Stimulated activated naive B cell treated with anti-CD40 and anti-IgM and Interleukin-4, amounts not matched to agents 10 μg/mL and 1 μg/mL and 100 μg/mL, for 72 hours (primary cell): ENCODE results near the gene NAA50.

ENCODE experiments used
- ATAC-seq, 2 donors: fragments of 150-1000 bp; cut with Tn5 transposase; replicated peaks; 2 replicates each; pipeline ENCODE4 v1.10.0; 2021; ENCODE audit warnings: moderate library complexity in 1 of 2
- DNase-seq: peaks from one replicate; pipeline ENCODE4 v3.0.0; 2021
- H3K27ac Mint-ChIP-seq: one replicate; pipeline ENCODE4 v1.8.0; 2022; ENCODE audit warnings: mild to moderate bottlenecking, mixed read lengths
- H3K27me3 Mint-ChIP-seq, 2 donors: one replicate each; pipeline ENCODE4 v1.8.0; 2022; ENCODE audit warnings: mixed read lengths in 2 of 2
- H3K36me3 Mint-ChIP-seq, 2 donors: one replicate each; pipeline ENCODE4 v1.8.0; 2022; ENCODE audit warnings: mixed read lengths in 2 of 2, mild to moderate bottlenecking in 1 of 2
- H3K4me1 Mint-ChIP-seq, 2 donors: one replicate each; pipeline ENCODE4 v1.8.0; 2022; ENCODE audit warnings: mixed read lengths in 2 of 2, mild to moderate bottlenecking in 1 of 2
- H3K4me3 Mint-ChIP-seq, 2 donors: one replicate each; pipeline ENCODE4 v1.8.0; 2022; ENCODE audit warnings: mild to moderate bottlenecking in 2 of 2, mixed read lengths in 2 of 2, moderate library complexity in 1 of 2
- H3K9me3 Mint-ChIP-seq, 2 donors: one replicate each; pipeline ENCODE4 v1.8.0; 2022; ENCODE audit warnings: mixed read lengths in 2 of 2, mild to moderate bottlenecking in 1 of 2

Gene NAA50

DNA sequence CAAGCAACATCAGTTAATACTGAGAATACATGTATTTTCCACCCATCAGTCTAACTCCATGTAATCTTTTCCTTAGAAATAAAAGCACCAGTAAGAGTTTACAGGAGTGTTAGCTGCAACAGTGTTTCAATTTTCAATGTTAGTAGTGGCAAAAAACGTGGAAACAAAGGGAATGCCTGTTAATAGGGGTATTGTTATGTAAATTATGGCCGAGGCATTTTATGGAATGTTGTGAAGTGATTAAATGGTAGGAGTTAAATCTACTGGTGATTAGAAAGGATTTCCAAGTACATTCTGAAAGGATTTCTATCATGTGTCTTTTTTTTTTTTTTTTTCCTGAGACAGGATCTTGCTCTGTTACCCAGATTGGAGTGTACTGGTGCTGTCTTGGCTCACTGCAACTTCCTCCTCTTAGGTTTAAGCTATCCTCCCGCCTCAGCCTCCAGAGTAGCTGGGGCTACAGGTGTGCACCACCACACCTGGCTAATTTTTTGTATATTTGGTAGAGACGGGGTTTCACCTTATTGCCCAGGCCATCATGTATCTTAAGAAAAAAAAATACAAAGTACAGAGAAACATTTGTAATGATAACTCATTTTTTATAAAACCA is 7.4 kb upstream of the NAA50 start:
- DNase-seq = no peak
- Mint-ChIP-seq H3K27me3 (no peaks in the 10 kb centered on the region), H3K27ac (peak overlapping the region; percentile 31), H3K4me3 (no peak overlapping the region), H3K36me3 (peaks cover 3 to 15% of the 10 kb centered on the region in 2 donors), H3K4me1 (peaks cover 14 to 36% of the 10 kb centered on the region in 2 donors), H3K9me3 (peaks cover 2 to 5% of the 10 kb centered on the region in 2 donors)
- no peak for ATAC-seq

DNA sequence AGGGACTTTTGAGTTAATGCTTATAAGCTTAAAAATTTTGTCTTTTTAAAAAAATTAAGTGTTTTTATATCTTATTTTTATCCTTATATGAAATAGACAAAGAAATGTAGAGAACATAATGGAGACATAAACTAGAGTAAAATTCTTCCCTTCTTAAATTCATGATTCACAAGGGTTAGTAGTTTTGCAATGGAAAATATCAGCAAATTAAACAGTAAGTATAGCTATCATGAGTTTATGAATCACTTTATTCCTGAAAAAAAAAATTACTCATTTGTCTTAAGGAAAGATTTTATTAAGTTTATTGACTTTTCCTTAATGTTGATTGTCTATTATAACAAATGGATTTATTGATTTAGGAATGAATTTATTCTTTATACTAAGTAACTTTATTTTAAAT is 5.1 kb upstream of the NAA50 start:
- H3K27me3 Mint-ChIP-seq = no peaks in the 10 kb centered on the region
- peaks cover 16 to 45% of the 10 kb centered on the region in 2 donors for H3K4me1 Mint-ChIP-seq
- ATAC-seq (no peak), DNase-seq (no peak)
- H3K27ac Mint-ChIP-seq = no peak overlapping the region
- no peaks in the 10 kb centered on the region for H3K9me3 Mint-ChIP-seq
- H3K36me3 Mint-ChIP-seq = peaks cover 0 to 11% of the 10 kb centered on the region in 2 donors
- H3K4me3 Mint-ChIP-seq = no peak overlapping the region

DNA sequence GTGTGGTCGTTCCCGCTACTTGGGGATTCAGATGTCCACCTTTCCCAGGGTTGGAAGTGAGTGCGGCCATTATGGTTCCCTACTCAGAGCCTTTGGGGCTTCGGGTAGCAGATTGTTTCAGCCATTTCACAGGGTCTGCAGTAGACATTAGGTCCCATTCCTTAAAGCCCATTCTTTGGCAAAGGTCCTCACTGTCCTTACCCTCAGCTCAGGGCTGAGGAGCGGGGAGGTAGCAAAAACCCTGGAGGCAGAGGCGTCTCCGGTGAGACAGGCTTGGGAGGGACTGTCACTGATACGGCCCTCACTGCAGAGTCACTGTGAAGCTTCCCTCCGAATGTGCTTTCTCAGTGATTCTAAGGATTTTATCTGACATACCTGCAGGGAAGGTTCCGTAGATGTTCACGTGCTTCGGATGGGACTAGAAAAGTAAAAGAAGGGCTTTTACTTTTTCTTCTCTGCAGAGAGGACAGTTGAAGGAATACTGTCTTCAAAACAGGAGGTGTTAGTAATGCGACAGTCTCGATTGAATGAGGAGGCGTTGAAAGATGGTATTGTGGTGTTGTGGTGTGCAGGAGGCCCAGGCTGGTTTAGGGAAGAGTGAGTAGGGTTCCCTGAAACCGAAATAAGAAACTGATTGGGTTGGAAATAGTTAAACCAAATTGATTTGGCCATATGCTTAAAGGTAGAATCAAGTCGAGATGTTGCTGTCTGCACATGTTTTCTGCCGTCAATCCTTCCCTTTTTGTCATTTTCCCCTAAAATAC is 1.4 kb upstream of the NAA50 start:
- DNase-seq = peak; percentile 6
- Mint-ChIP-seq H3K9me3 (no peaks in the 10 kb centered on the region), H3K36me3 (peaks cover 4 to 9% of the 10 kb centered on the region in 2 donors), H3K27me3 (no peaks in the 10 kb centered on the region), H3K27ac (peak overlapping the region; percentile 100), H3K4me3 (peak overlapping the region; percentile 88 to 93), H3K4me1 (peaks cover 23 to 58% of the 10 kb centered on the region in 2 donors)
- ATAC-seq = no peak

DNA sequence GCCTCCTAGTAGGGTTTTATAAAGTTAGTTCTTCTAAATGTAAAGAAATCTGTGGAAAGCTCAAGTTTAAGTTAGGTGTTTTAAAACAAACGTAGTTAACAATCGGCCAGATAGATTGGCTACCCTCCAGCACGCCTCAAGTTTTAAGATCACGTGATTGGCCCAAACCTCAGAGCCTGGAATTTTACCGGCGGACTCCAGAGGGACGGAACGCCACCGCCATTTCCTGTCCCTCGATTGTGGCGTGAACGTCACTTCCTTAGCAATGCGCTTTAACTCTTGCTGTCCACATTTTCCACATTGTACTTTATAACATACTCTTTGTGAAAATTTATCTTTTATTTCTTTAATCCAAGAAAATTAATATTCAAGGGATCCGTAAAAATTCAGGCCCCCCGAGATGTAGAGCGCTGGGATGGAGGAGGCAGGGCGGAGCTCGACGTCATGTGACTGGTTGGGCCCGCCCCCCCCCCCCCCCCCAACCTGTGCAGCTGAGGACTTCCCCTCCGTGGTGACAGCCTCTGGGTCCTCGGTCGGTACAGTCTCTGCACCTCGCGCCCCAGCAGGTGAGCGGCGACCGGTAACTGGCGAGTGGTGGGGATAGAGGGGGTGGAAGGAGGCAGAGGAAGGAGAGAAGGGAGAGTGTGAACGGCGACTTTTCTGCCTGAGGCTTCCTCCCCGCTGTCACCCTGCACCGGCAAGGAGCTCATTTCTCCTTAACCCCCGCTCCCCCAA is 666 bp upstream of the NAA50 start, which contains the start of gene ATP6V1A:
ATP6V1A (plus strand) TSS at position 488 of the 735 bp plus-strand sequence. CDS start 31,719 bp downstream, outside the sequence.
- peaks cover 4 to 9% of the 10 kb centered on the region in 2 donors for H3K36me3 Mint-ChIP-seq

DNA sequence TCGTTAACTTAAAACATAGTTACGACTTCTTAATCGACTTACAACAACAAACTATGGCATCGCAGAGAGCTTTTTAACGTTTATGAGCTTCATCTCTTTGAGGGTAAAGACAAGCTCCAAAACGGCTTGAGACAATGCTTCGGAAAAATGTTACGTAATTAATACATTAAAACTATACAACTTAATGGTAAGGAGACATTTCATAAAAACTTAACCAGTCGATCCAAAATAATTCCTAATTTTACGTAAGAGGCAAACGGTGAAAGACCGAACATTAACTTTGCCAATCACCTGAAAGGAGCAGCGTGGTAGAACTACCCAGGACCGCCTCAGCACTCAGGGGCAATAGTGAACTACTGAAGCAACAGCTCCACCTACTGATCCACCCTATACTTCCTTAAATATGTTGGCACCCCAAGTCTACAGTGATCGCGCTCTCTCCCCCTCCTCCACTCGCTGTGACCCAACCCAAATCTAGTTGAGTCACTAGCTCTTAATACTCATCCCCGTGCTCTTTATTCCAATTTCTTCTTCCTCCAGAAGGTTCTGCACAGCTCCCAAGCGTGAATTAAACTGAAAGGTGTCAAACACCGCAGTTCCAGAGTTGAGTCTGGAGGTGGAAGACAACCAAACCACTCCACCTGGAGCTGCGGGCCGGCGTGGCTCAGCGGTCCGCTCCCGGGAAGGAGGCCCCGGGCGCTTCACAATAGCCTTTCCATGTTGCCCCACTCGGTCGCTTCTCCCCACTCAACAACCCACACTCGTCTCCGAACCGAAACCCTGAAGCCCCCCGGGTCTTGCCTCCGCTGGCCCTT is 901 bp downstream of the NAA50 start:
- ATAC-seq (peak; percentile 70 to 72), DNase-seq (peak; percentile 69)
- H3K9me3 Mint-ChIP-seq = no peaks in the 10 kb centered on the region
- peak overlapping the region; percentile 88 to 93 for H3K4me3 Mint-ChIP-seq
- H3K4me1 Mint-ChIP-seq = peaks cover 28 to 73% of the 10 kb centered on the region in 2 donors
- no peaks in the 10 kb centered on the region for H3K27me3 Mint-ChIP-seq
- peaks cover 10 to 15% of the 10 kb centered on the region in 2 donors for H3K36me3 Mint-ChIP-seq
- H3K27ac Mint-ChIP-seq = peak overlapping the region; percentile 100

More for the DNA sequence above, 666 bp upstream of the NAA50 start, which contains the start of gene ATP6V1A:
- ATAC-seq (peak; percentile 54 to 65), DNase-seq (peak; percentile 85)
- no peaks in the 10 kb centered on the region for H3K9me3 Mint-ChIP-seq
- peak within 1 kb of the TSS; percentile 88 to 93 for H3K4me3 Mint-ChIP-seq
- H3K27me3 Mint-ChIP-seq = no peaks in the 10 kb centered on the region
- H3K27ac Mint-ChIP-seq = peak within 1 kb of the TSS; percentile 100
- peaks cover 23 to 62% of the 10 kb centered on the region in 2 donors for H3K4me1 Mint-ChIP-seq

DNA sequence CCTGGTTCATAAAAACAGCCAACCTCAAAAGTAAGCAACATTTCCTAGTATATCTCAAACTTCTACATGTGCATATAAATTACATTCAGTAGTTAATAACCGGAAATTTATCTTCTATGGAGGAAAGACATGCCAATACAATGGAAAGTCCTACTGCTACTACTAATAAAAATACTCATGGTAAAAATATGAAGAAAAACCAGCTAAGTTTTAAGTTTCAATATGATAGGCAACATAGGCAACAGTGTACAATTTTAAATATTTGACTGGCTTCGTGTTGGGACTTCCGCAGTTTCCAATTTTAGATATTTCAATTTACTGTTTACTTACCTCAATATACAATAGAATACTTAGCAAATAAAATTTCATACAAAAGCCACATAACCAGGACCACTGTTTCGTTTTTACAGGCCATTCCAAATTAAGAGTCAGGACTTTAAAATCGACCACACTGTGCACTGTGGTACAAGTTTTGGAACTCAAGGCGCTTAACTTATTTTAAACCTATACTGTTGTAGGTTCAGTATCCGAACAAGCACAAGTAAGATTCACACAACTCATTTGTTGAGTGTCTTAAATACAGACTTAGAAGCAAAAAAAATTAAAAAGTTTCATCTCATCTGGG is 2.9 kb downstream of the NAA50 start:
- Mint-ChIP-seq H3K9me3 (no peaks in the 10 kb centered on the region), H3K4me1 (peaks cover 19 to 58% of the 10 kb centered on the region in 2 donors), H3K4me3 (peak overlapping the region; percentile 88 to 93), H3K27ac (no peak overlapping the region), H3K27me3 (no peaks in the 10 kb centered on the region), H3K36me3 (peaks cover 10 to 15% of the 10 kb centered on the region in 2 donors)
- ATAC-seq (no peak), DNase-seq (no peak)

DNA sequence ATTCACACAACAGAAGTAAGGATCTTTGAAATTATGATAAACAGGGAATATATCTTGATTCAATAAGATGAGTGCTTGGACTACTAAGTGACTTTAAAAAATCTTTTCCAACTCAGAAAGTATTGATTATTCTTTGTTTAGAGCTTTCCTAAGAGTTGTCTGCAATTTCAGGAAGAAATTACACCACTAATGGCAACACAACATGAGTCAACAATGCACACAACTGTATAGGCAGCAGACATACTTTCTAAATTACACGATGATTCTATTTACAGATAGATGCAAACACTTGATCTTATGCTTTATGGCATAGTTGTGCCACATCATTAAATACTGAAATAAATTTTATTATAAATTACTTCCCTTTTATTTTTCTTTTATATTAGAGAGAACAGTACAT is 4.4 kb downstream of the NAA50 start:
- ATAC-seq (no peak), DNase-seq (no peak)
- Mint-ChIP-seq H3K27me3 (no peaks in the 10 kb centered on the region), H3K4me1 (peaks cover 21 to 65% of the 10 kb centered on the region in 2 donors), H3K36me3 (peaks cover 10 to 15% of the 10 kb centered on the region in 2 donors), H3K4me3 (no peak overlapping the region), H3K27ac (no peak overlapping the region), H3K9me3 (no peaks in the 10 kb centered on the region)

DNA sequence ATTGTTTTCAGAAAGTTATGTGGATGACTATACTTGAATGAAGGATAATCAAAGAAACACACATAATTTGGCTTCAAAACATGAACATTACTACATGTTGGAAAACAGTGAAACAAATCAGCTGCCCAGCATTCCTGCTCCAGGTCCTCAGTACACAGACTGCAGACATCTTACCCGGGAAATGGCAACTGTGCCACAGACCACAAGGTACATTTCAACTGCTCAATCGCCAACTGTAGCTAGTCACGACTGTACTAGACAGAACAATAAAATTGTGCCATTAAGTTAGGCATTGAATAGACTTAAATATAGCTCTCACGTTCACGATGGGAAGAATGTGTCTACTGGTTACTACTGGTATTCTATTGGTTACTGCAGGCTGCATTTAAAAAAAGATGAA is 5.0 kb downstream of the NAA50 start:
- H3K4me1 Mint-ChIP-seq = peaks cover 22 to 69% of the 10 kb centered on the region in 2 donors
- peaks cover 10 to 15% of the 10 kb centered on the region in 2 donors for H3K36me3 Mint-ChIP-seq
- no peaks in the 10 kb centered on the region for H3K9me3 Mint-ChIP-seq
- DNase-seq (no peak), ATAC-seq (no peak)
- H3K27me3 Mint-ChIP-seq = no peaks in the 10 kb centered on the region
- H3K27ac Mint-ChIP-seq = no peak overlapping the region
- H3K4me3 Mint-ChIP-seq = no peak overlapping the region

DNA sequence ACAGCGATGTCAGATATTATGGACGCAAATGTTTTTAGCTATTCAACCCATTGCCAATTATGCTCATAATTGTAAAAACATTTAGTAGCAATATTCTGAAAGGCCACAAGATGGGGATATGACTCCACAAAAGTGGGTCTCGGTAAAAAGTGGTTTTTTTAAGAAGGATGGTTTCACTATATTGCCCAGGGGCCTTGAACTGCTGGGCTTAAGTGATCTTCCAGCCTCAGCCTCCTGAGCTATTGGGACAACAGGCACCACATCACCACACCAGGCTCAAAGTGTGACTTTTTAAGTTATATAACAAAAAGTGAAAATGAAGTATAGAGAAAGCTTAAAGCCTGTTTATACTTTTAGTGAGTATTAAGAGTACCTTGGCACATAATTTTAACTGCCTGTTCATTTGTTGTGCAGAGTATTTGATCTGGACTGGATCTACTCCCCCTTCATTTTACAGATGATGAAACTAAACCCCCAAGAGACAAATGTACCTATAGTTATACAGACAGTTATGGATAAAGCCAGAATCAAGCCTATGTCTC is 9.4 kb downstream of the NAA50 start:
- Mint-ChIP-seq H3K27ac (peak overlapping the region; percentile 26), H3K4me1 (peaks cover 19 to 47% of the 10 kb centered on the region in 2 donors), H3K4me3 (no peak overlapping the region), H3K9me3 (no peaks in the 10 kb centered on the region), H3K27me3 (no peaks in the 10 kb centered on the region), H3K36me3 (peaks cover 7 to 15% of the 10 kb centered on the region in 2 donors)
- ATAC-seq = peak; percentile 71 to 73
- DNase-seq = no peak

DNA sequence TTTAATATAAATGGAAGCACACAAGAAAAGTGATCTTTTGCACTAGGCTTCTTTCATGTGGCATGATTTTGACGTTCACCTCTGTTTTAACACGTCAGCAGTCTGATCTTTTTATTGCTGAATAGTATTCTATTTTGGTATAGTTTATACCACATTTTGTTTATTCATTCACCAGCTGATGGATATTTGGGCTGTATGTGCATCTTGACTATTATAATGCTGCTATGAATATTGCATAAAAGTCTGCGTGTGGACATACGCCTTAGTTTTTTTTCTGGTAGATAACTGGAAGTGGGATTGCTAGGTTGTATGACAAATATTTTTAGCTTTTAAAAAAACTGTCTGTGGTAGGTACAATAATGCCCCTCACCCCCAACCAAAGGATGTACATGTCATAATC is 14.4 kb downstream of the NAA50 start:
- Mint-ChIP-seq H3K9me3 (no peaks in the 10 kb centered on the region), H3K4me3 (no peak overlapping the region), H3K36me3 (peaks cover 6 to 26% of the 10 kb centered on the region in 2 donors), H3K4me1 (peaks cover 15 to 41% of the 10 kb centered on the region in 2 donors), H3K27ac (peak overlapping the region; percentile 65), H3K27me3 (no peaks in the 10 kb centered on the region)
- DNase-seq (no peak), ATAC-seq (no peak)

DNA sequence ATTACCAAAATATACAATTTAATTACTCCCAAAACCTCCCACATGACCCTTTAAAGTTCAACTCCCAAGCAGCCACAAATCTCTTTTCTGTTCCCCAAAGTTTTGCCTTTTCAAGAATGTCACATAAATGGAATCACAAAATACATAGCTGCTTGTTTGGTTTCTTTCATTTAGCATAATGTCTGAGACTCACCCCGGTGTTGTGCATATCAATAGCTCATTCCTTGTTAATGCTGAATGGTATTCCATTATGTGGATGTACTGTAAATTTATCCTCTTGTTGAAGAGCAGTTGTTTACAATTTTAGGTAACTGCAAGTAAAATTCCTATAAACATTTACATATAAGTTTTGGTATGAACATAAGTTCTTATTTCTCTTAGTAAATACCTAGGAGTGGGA is 15.5 kb downstream of the NAA50 start:
- peaks cover 7 to 29% of the 10 kb centered on the region in 2 donors for H3K36me3 Mint-ChIP-seq
- no peaks in the 10 kb centered on the region for H3K27me3 Mint-ChIP-seq
- no peak for ATAC-seq
- no peak overlapping the region for H3K27ac Mint-ChIP-seq
- DNase-seq = no peak
- H3K4me1 Mint-ChIP-seq = peaks cover 12 to 40% of the 10 kb centered on the region in 2 donors
- no peaks in the 10 kb centered on the region for H3K9me3 Mint-ChIP-seq
- no peak overlapping the region for H3K4me3 Mint-ChIP-seq

DNA sequence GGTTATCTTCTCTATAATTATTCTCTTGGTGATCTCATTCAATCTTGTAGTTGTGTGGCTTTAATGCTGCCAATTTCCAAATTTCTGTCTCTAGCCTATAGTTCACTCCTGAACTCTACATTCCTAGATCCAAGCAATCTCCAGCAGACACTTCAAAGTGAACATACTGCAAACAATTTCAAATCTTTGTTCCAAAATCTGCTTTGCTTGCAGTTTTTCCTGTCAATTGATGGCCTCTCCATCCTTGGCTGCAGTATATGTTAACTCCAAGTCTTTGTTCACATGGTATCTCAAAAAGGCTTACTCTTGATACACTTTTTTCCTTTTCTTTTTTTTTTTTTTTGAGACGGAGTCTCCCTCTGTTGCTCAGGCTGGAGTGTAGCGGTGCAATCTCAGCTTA is 17.4 kb downstream of the NAA50 start:
- Mint-ChIP-seq H3K9me3 (no peaks in the 10 kb centered on the region), H3K4me3 (no peak overlapping the region), H3K27me3 (no peaks in the 10 kb centered on the region), H3K27ac (no peak overlapping the region), H3K36me3 (peaks cover 11 to 33% of the 10 kb centered on the region in 2 donors), H3K4me1 (peaks cover 13 to 40% of the 10 kb centered on the region in 2 donors)
- ATAC-seq (no peak), DNase-seq (no peak)

DNA sequence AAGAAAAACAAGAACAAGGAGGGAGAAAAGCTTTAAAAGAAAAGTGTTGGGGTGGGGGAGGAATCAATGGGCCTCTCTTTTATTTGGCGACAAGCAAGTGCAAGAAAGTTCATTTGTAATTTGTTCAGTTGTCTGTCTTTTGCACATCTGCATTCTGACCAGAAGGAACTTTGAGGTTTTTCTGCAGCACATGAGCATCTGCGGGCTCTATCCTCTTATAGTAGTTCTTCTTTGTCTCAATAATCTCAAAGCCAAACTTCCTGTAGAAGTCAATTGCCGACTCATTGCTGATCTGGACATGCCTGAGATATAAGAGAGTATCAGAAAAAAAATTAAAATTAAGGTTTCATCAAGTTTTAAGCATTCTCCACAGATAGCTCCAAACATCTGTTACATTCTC is 24.4 kb downstream of the NAA50 start:
- no peaks in the 10 kb centered on the region for H3K9me3 Mint-ChIP-seq
- peaks cover 7 to 10% of the 10 kb centered on the region in 2 donors for H3K4me1 Mint-ChIP-seq
- DNase-seq (no peak), ATAC-seq (no peak)
- H3K4me3 Mint-ChIP-seq = no peak overlapping the region
- H3K27ac Mint-ChIP-seq = no peak overlapping the region
- H3K27me3 Mint-ChIP-seq = no peaks in the 10 kb centered on the region
- H3K36me3 Mint-ChIP-seq = peaks cover 21 to 35% of the 10 kb centered on the region in 2 donors
